ENCODE measurements around the gene UBAP2L. TPM values are rescaled to one million over a fixed set of nuclear protein-coding genes. Genes with fewer than 3 reads are reported as not detected.
"Not testable (repeated sequence)": the region's sequence is repeated elsewhere in the genome, so short reads cannot be mapped to it uniquely, and the experiment has no call there.

Gene UBAP2L
- total and polyA plus RNA-seq, 9 donors: 45.5 to 172 (median 133) TPM

GRCh38 chr1:154304664-154305337 is 84.0 kb downstream of the UBAP2L start:
- Histone ChIP-seq H3K4me3 (no peak overlapping the region), H3K27ac (no peak overlapping the region), H3K27me3 (no peaks in the 10 kb centered on the region), H3K4me1 (ENCODE audit: insufficient read depth) (no peaks in the 10 kb centered on the region), H3K36me3 (no peaks in the 10 kb centered on the region), H3K9me3 (no peaks in the 10 kb centered on the region)
- TF ChIP-seq EP300 (IDR thresholded peaks at IDR 0.05) (no peak), CTCF (IDR thresholded peaks at IDR 0.05) (no peak), POLR2A (IDR thresholded peaks at IDR 0.05) (no peak)
- 77 to 85% (median 84%) methylated on average over 9 of the region's 9 CpGs for WGBS, 3 donors
- intact Hi-C loops (cut with DNase I): no loop called here
- no peak for DNase-seq

GRCh38 chr1:154306151-154306550 is 85.4 kb downstream of the UBAP2L start:
- Histone ChIP-seq H3K9me3 (no peaks in the 10 kb centered on the region), H3K36me3 (no peaks in the 10 kb centered on the region), H3K27ac (no peak overlapping the region), H3K4me3 (no peak overlapping the region), H3K4me1 (ENCODE audit: insufficient read depth) (no peaks in the 10 kb centered on the region), H3K27me3 (no peaks in the 10 kb centered on the region)
- intact Hi-C loops (cut with DNase I): no loop called here
- no peak for DNase-seq
- TF ChIP-seq CTCF (IDR thresholded peaks at IDR 0.05) (no peak), EP300 (IDR thresholded peaks at IDR 0.05) (no peak), POLR2A (IDR thresholded peaks at IDR 0.05) (no peak)
- WGBS, 3 donors: 70 to 86% (median 78%) methylated on average over 3 of the region's 3 CpGs

- H3K4me1 ChIP-seq (ENCODE audit: insufficient read depth); DNase-seq; H3K27me3 ChIP-seq; H3K36me3 ChIP-seq; H3K9me3 ChIP-seq; intact Hi-C loops (cut with DNase I); H3K27ac ChIP-seq; H3K4me3 ChIP-seq: not testable (repeated sequence)
- WGBS, 3 donors: 62 to 85% (median 67%) methylated on average over 4 of the region's 4 CpGs
Observed at GRCh38 chr1:154307670-154308270, 87.0 kb downstream of the UBAP2L start.

- WGBS, 3 donors: 80 to 88% (median 83%) methylated on average over 7 of the region's 7 CpGs
- intact Hi-C loops (cut with DNase I); H3K4me1 ChIP-seq (ENCODE audit: insufficient read depth); H3K4me3 ChIP-seq; DNase-seq; H3K27ac ChIP-seq; H3K9me3 ChIP-seq; H3K27me3 ChIP-seq; H3K36me3 ChIP-seq: not testable (repeated sequence)
Observed at GRCh38 chr1:154309136-154309535, 88.4 kb downstream of the UBAP2L start.

GRCh38 chr1:154312229-154313065 is 91.7 kb downstream of the UBAP2L start:
- H3K4me1 ChIP-seq (ENCODE audit: insufficient read depth); H3K27me3 ChIP-seq; H3K9me3 ChIP-seq; H3K36me3 ChIP-seq; H3K27ac ChIP-seq; intact Hi-C loops (cut with DNase I); H3K4me3 ChIP-seq; DNase-seq: not testable (repeated sequence)
- WGBS, 3 donors: 71 to 78% (median 78%) methylated on average over 13 of the region's 13 CpGs

- no peaks in the 10 kb centered on the region for H3K9me3 ChIP-seq
- H3K27me3 ChIP-seq: no peaks in the 10 kb centered on the region
- no peaks in the 10 kb centered on the region for H3K36me3 ChIP-seq
- no peak for DNase-seq
- TF ChIP-seq EP300 (IDR thresholded peaks at IDR 0.05) (no peak), POLR2A (IDR thresholded peaks at IDR 0.05) (no peak), CTCF (IDR thresholded peaks at IDR 0.05) (no peak)
- H3K4me1 ChIP-seq (ENCODE audit: insufficient read depth): no peaks in the 10 kb centered on the region
- 79 to 83% (median 80%) methylated on average over 10 of the region's 10 CpGs for WGBS, 3 donors
- intact Hi-C loops (cut with DNase I): no loop called here
- no peak overlapping the region for H3K4me3 ChIP-seq
- no peak overlapping the region for H3K27ac ChIP-seq
Observed at GRCh38 chr1:154313066-154313356, 92.3 kb downstream of the UBAP2L start.

GRCh38 chr1:154314226-154314625 is 93.5 kb downstream of the UBAP2L start:
- DNase-seq; H3K36me3 ChIP-seq; H3K27me3 ChIP-seq; H3K4me1 ChIP-seq (ENCODE audit: insufficient read depth); H3K4me3 ChIP-seq; H3K27ac ChIP-seq; intact Hi-C loops (cut with DNase I); H3K9me3 ChIP-seq: not testable (repeated sequence)
- 63 to 71% (median 69%) methylated on average over 3 of the region's 3 CpGs for WGBS, 3 donors
